Suprapubic skin (tissue), 4 donors: ENCODE measurements around the gene KRTAP1-5. TPM values are rescaled to one million over a fixed set of nuclear protein-coding genes. Genes with fewer than 3 reads are reported as not detected.

Source experiments
- DNase-seq, 2 donors: peaks; one replicate each; pipeline ENCODE4 v3.0.0-alpha.2; 2019; ENCODE audit warnings: low spot score in 2 of 2
- H3K27ac ChIP-seq: fragments of 200-600 bp; sonication (generic); one replicate; pipeline ENCODE4 v1.5.1; 2019
- H3K27me3 ChIP-seq: fragments of 200-600 bp; sonication (generic); one replicate; pipeline ENCODE4 v1.5.1; 2019
- H3K36me3 ChIP-seq: fragments of 200-600 bp; sonication (generic); one replicate; pipeline ENCODE4 v1.5.1; 2019
- H3K4me1 ChIP-seq: fragments of 200-600 bp; sonication (generic); one replicate; pipeline ENCODE4 v1.5.1; 2019
- H3K4me3 ChIP-seq: fragments of 200-600 bp; sonication (generic); one replicate; pipeline ENCODE4 v1.5.1; 2019; ENCODE audit warnings: mild to moderate bottlenecking
- H3K9me3 ChIP-seq: fragments of 200-600 bp; sonication (generic); one replicate; pipeline ENCODE4 v1.5.1; 2019
- CTCF ChIP-seq, 2 donors: fragments of 200-600 bp in 1 of 2; fragments of 450-650 bp in 1 of 2; sonication (generic) in 1 of 2; IDR thresholded peaks; one replicate each; pipeline ENCODE4 v1.5.1; 2016 to 2019; ENCODE audit warnings: antibody characterized with exemption in 2 of 2, mild to moderate bottlenecking in 1 of 2, moderate library complexity in 1 of 2
- EP300 ChIP-seq: sonication (generic); formaldehyde crosslinking; IDR thresholded peaks from one replicate; pipeline ENCODE4 v1.6.1; 2017; ENCODE audit warnings: antibody characterized with exemption
- POLR2A ChIP-seq, 2 donors: fragments of 450-650 bp; IDR thresholded peaks; one replicate each; pipeline ENCODE4 v1.6.1; 2017; ENCODE audit warnings: antibody characterized with exemption in 2 of 2, mild to moderate bottlenecking in 2 of 2, moderate library complexity in 2 of 2
- POLR2AphosphoS5 ChIP-seq, 3 donors: sonication (generic); formaldehyde crosslinking; IDR thresholded peaks; one replicate each; pipeline ENCODE4 v1.6.1; 2017; ENCODE audit warnings: antibody characterized with exemption in 3 of 3
- WGBS: methylation state at CpG from one replicate; pipeline ENCODE4 v1.1.5; 2018; 5-methylcytosine and 5-hydroxymethylcytosine counted together
- total RNA-seq, 4 donors: library from RNA; depleted of rRNA; stranded (reverse); fragments of >200 nt; gene quantifications; one replicate each; pipeline ENCODE4 v1.1.0, GENCODE V29; 2016

The KRTAP1-5 gene
- total RNA-seq, 4 donors from 2014 or later = 1.6 to 199 (median 40.4) TPM

DNA sequence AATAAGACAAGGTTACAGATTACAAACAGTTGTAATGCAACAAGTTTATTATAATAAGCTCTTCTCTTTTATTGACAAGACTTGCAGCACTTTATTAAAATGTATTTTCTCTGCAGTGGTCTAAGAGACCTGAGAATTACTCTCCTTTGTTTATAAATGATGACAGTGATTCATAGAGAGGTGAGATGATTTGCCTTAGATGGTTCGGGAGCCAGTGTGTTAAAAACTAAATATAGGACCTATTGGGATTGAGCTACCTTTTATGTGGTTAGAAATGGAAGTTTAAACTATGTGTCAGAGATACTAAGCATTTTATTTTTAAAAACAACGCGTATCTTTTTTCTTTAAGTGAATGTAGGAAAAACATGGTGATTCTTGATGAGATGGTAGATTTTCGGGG lies 30.2 kb downstream of the KRTAP1-5 start:
- Histone ChIP-seq H3K4me3 (no peak overlapping the region), H3K27me3 (no peaks in the 10 kb centered on the region), H3K36me3 (no peaks in the 10 kb centered on the region), H3K9me3 (no peaks in the 10 kb centered on the region), H3K4me1 (no peaks in the 10 kb centered on the region), H3K27ac (no peak overlapping the region)
- no peak for DNase-seq
- WGBS = 89% methylated on average over 4 of the region's 4 CpGs
- TF ChIP-seq CTCF (IDR thresholded peaks at IDR 0.05) (no peak), POLR2A (IDR thresholded peaks at IDR 0.05) (no peak), EP300 (no peak), POLR2AphosphoS5 (IDR thresholded peaks at IDR 0.05) (no peak)

DNA sequence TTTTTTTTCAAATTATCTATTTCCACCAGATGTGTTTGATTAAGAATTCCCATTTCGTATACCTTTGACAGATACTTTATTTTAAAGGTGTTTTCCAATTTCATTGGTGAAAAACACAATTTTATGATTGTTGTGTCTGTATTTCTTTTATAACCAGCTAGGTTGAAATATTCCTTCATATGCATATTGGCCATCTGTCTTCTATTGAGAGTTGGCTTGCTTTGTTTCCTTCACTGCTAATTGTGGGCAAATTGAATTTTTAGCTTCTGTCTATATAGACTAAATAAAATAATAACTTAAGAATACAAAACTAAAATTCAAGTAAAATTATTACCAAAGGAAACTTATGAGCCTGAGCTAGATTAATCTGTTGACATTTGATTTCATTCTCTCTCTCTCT lies 31.9 kb downstream of the KRTAP1-5 start:
- H3K27me3 ChIP-seq = no peaks in the 10 kb centered on the region
- DNase-seq = no peak
- no peak for TF ChIP-seq POLR2AphosphoS5 (IDR thresholded peaks at IDR 0.05)
- TF ChIP-seq POLR2A (IDR thresholded peaks at IDR 0.05) = no peak
- TF ChIP-seq EP300 = no peak
- H3K27ac ChIP-seq = no peak overlapping the region
- no peaks in the 10 kb centered on the region for H3K4me1 ChIP-seq
- no peaks in the 10 kb centered on the region for H3K36me3 ChIP-seq
- 89% methylated on average over 1 of the region's 1 CpG for WGBS
- no peak overlapping the region for H3K4me3 ChIP-seq
- no peaks in the 10 kb centered on the region for H3K9me3 ChIP-seq

GRCh38 chr17:40993839-40994238 lies 33.2 kb downstream of the KRTAP1-5 start, which contains the start of gene KRTAP3-3:
Gene KRTAP3-3, minus strand, starts transcription at chr17:40994164. Its CDS starts 67 bp downstream, at chr17:40994097.
- H3K9me3 ChIP-seq = no peaks in the 10 kb centered on the region
- no peak for DNase-seq
- H3K4me3 ChIP-seq = no peak within 1 kb of the TSS
- 66% methylated on average over 4 of the region's 4 CpGs for WGBS
- no peak within 1 kb of the TSS for H3K27ac ChIP-seq
- H3K36me3 ChIP-seq = no peaks in the 10 kb centered on the region
- H3K27me3 ChIP-seq = no peaks in the 10 kb centered on the region
- no peak for TF ChIP-seq POLR2A (IDR thresholded peaks at IDR 0.05)
- no peak for TF ChIP-seq CTCF (IDR thresholded peaks at IDR 0.05)
- no peak for TF ChIP-seq EP300
- no peak for TF ChIP-seq POLR2AphosphoS5 (IDR thresholded peaks at IDR 0.05)
- no peaks in the 10 kb centered on the region for H3K4me1 ChIP-seq

- no peaks in the 10 kb centered on the region for H3K4me1 ChIP-seq
- H3K9me3 ChIP-seq = no peaks in the 10 kb centered on the region
- no peak overlapping the region for H3K27ac ChIP-seq
- H3K36me3 ChIP-seq = no peaks in the 10 kb centered on the region
- TF ChIP-seq EP300 = no peak
- H3K27me3 ChIP-seq = no peaks in the 10 kb centered on the region
- no peak overlapping the region for H3K4me3 ChIP-seq
- no peak for DNase-seq
- 91% methylated on average over 2 of the region's 2 CpGs for WGBS
These were observed 33.9 kb downstream of the KRTAP1-5 start for GRCh38 chr17:40993084-40993483.

GRCh38 chr17:40992666-40993065 lies 34.3 kb downstream of the KRTAP1-5 start:
- no peak for DNase-seq
- TF ChIP-seq EP300 (no peak), POLR2A (IDR thresholded peaks at IDR 0.05) (no peak), CTCF (IDR thresholded peaks at IDR 0.05) (no peak), POLR2AphosphoS5 (IDR thresholded peaks at IDR 0.05) (no peak)
- H3K27me3 ChIP-seq = no peaks in the 10 kb centered on the region
- no peaks in the 10 kb centered on the region for H3K4me1 ChIP-seq
- no peaks in the 10 kb centered on the region for H3K36me3 ChIP-seq
- H3K9me3 ChIP-seq = no peaks in the 10 kb centered on the region
- no peak overlapping the region for H3K4me3 ChIP-seq
- 77% methylated on average over 3 of the region's 3 CpGs for WGBS
- H3K27ac ChIP-seq = no peak overlapping the region

DNA sequence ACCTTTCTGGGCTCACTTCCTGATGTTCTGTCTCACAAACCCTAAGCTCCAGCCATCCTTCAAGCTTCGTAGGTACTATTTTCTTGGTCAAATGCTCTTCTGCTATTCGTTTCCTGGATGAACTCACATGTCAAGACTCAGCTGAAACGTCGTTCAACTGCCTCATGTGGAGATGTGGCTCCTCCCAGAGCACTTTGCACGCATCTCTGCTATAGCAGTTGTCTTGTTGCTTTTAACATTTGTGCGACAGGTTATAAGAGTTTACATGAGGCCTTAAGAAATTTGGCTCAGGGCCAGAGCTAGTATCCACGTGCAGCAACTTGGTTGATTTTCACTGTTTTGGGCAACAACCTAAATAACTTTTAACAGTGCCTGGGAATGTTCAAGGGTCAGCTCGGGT lies 40.1 kb downstream of the KRTAP1-5 start:
- H3K27ac ChIP-seq = no peak overlapping the region
- no peak for DNase-seq
- no peaks in the 10 kb centered on the region for H3K27me3 ChIP-seq
- H3K9me3 ChIP-seq = no peaks in the 10 kb centered on the region
- peaks cover 3% of the 10 kb centered on the region for H3K4me1 ChIP-seq
- WGBS = 38% methylated on average over 8 of the region's 8 CpGs
- TF ChIP-seq POLR2A (IDR thresholded peaks at IDR 0.05) = no peak
- no peak for TF ChIP-seq POLR2AphosphoS5 (IDR thresholded peaks at IDR 0.05)
- no peak for TF ChIP-seq EP300
- H3K4me3 ChIP-seq = no peak overlapping the region
- no peaks in the 10 kb centered on the region for H3K36me3 ChIP-seq

DNA sequence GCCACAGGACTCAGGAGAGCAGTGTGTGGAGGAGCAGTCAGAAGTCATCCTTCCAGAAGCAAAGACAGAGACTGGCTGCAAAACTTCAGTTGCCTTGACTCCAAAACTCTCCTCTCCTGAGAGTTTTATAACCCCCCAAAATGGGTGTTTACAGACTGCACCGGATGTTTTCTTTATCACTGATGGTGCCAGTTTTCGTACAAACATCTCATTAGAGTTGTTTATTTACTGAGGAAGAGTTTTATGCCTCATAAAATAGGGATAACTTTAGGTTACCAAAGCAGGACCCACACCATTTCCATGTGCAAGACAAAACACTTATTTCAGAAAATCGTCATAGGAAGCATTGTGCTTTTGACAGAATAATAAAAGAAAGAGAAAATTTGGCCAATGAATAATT lies 42.8 kb downstream of the KRTAP1-5 start, which contains the start of gene KRT40:
Gene KRT40 (minus strand): TSS at position 101 of the 400 bp plus-strand sequence. CDS start 53 bp downstream, at position 48.
- no peak for DNase-seq
- H3K27me3 ChIP-seq = no peaks in the 10 kb centered on the region
- TF ChIP-seq POLR2A (IDR thresholded peaks at IDR 0.05) (no peak), CTCF (IDR thresholded peaks at IDR 0.05) (no peak), POLR2AphosphoS5 (IDR thresholded peaks at IDR 0.05) (no peak), EP300 (no peak)
- no peaks in the 10 kb centered on the region for H3K36me3 ChIP-seq
- H3K4me3 ChIP-seq = no peak within 1 kb of the TSS
- WGBS = 69% methylated on average over 3 of the region's 3 CpGs
- no peak within 1 kb of the TSS for H3K27ac ChIP-seq
- peaks cover 3% of the 10 kb centered on the region for H3K4me1 ChIP-seq
- H3K9me3 ChIP-seq = no peaks in the 10 kb centered on the region
